Astrocyte (in vitro differentiated cells and primary cell): ENCODE results near the gene S100PBP. TPM values are rescaled to one million over a fixed set of nuclear protein-coding genes. Genes with fewer than 3 reads are reported as not detected.
"Not testable (repeated sequence)": the region's sequence is repeated elsewhere in the genome, so short reads cannot be mapped to it uniquely, and the experiment has no call there.

Source experiments
- DNase-seq: peaks from one replicate; pipeline ENCODE4 v3.0.0-alpha.2; 2010; ENCODE audit warnings: low read depth
- FAIRE-seq: peaks from 2 replicates; lab custom pipeline; 2011; peaks lifted over from hg19 to GRCh38; lab: Jason Lieb, UNC
- H2AFZ ChIP-seq: 2 replicates; pipeline ENCODE4 v1.6.0; 2012; ENCODE audit warnings: low read depth, low read length, inconsistent platforms
- H3K27ac ChIP-seq: 2 replicates; pipeline ENCODE4 v1.5.1; 2011; ENCODE audit warnings: low read depth, low read length, inconsistent platforms
- H3K27me3 ChIP-seq: 2 replicates; pipeline ENCODE4 v1.6.0; 2011; ENCODE audit warnings: low read length, inconsistent platforms; ENCODE audit not compliant: insufficient read depth
- H3K36me3 ChIP-seq: 2 replicates; pipeline ENCODE4 v1.5.1; 2011; ENCODE audit warnings: low read length, inconsistent platforms; ENCODE audit not compliant: insufficient read depth
- H3K4me1 ChIP-seq: 2 replicates; pipeline ENCODE4 v1.5.1; 2011; ENCODE audit warnings: low read length, inconsistent platforms; ENCODE audit not compliant: insufficient read depth
- H3K4me2 ChIP-seq: 2 replicates; pipeline ENCODE4 v1.6.0; 2012; ENCODE audit warnings: low read length, inconsistent platforms
- H3K4me3 ChIP-seq: 2 replicates; pipeline ENCODE4 v1.5.1; 2011; ENCODE audit warnings: low read depth, mild to moderate bottlenecking, low read length, inconsistent platforms; ENCODE audit not compliant: insufficient read depth
- H3K79me2 ChIP-seq: 2 replicates; pipeline ENCODE4 v1.6.0; 2012; ENCODE audit warnings: mild to moderate bottlenecking, low read length, inconsistent platforms; ENCODE audit not compliant: insufficient read depth
- H3K9ac ChIP-seq: 2 replicates; pipeline ENCODE4 v1.6.0; 2012; ENCODE audit warnings: mild to moderate bottlenecking, low read length, inconsistent platforms
- H3K9me3 ChIP-seq: 2 replicates; pipeline ENCODE4 v1.5.1; 2012; ENCODE audit warnings: low read depth, mild to moderate bottlenecking, low read length, inconsistent platforms; ENCODE audit not compliant: insufficient read depth
- H4K20me1 ChIP-seq: 2 replicates; pipeline ENCODE4 v1.6.0; 2012; ENCODE audit warnings: low read length, inconsistent platforms; ENCODE audit not compliant: insufficient read depth
- H3K27ac Mint-ChIP-seq: one replicate; pipeline ENCODE4 v1.8.0; 2021; ENCODE audit warnings: mild to moderate bottlenecking, mixed read lengths; ENCODE audit not compliant: unreplicated experiment
- H3K27me3 Mint-ChIP-seq: one replicate; pipeline ENCODE4 v1.8.0; 2021; ENCODE audit warnings: low read depth, mixed read lengths; ENCODE audit not compliant: unreplicated experiment
- H3K36me3 Mint-ChIP-seq: one replicate; pipeline ENCODE4 v1.8.0; 2021; ENCODE audit warnings: low read depth, mixed read lengths; ENCODE audit not compliant: unreplicated experiment
- H3K4me1 Mint-ChIP-seq: one replicate; pipeline ENCODE4 v1.8.0; 2021; ENCODE audit warnings: low read depth, mixed read lengths; ENCODE audit not compliant: unreplicated experiment
- H3K4me3 Mint-ChIP-seq: one replicate; pipeline ENCODE4 v1.8.0; 2021; ENCODE audit warnings: mild to moderate bottlenecking, moderate library complexity, mixed read lengths; ENCODE audit not compliant: unreplicated experiment
- H3K9me3 Mint-ChIP-seq: one replicate; pipeline ENCODE4 v1.8.0; 2021; ENCODE audit warnings: mild to moderate bottlenecking, mixed read lengths; ENCODE audit not compliant: unreplicated experiment
- CTCF ChIP-seq: IDR thresholded peaks from 2 replicates; pipeline ENCODE4 v1.5.1; 2011; ENCODE audit warnings: low read depth, mild to moderate bottlenecking, inconsistent platforms, low read length, moderate library complexity; ENCODE audit not compliant: insufficient read depth
- EZH2 ChIP-seq: IDR thresholded peaks from 2 replicates; pipeline ENCODE4 v1.6.1; 2012; ENCODE audit warnings: mild to moderate bottlenecking, low read length, inconsistent platforms; ENCODE audit not compliant: insufficient read depth
- total RNA-seq: library from RNA; stranded (reverse); gene quantifications from 2 replicates; pipeline ENCODE4 v1.2.1, GENCODE V29; 2021

S100PBP gene
- total RNA-seq, 1 donor from 2014 or later: 40.3 TPM

GRCh38 chr1:32791881-32792280 is 25.6 kb upstream of the S100PBP start:
- Mint-ChIP-seq H3K4me1 (peaks cover 8% of the 10 kb centered on the region), H3K36me3 (peaks cover 15% of the 10 kb centered on the region), H3K9me3 (no peaks in the 10 kb centered on the region), H3K27ac (no peak overlapping the region), H3K4me3 (no peak overlapping the region), H3K27me3 (no peaks in the 10 kb centered on the region)
- peak; percentile 61 for DNase-seq
- H3K36me3 ChIP-seq: peaks cover 28% of the 10 kb centered on the region
- H2AFZ ChIP-seq: no peak overlapping the region
- no peak for FAIRE-seq
- no peak overlapping the region for H3K9ac ChIP-seq
- no peaks in the 10 kb centered on the region for H4K20me1 ChIP-seq
- H3K27me3 ChIP-seq: no peaks in the 10 kb centered on the region
- TF ChIP-seq EZH2: no peak
- no peak for TF ChIP-seq CTCF
- H3K9me3 ChIP-seq: no peaks in the 10 kb centered on the region
- H3K4me2 ChIP-seq: peak overlapping the region; percentile 13
- peaks cover 5% of the 10 kb centered on the region for H3K79me2 ChIP-seq
- H3K27ac ChIP-seq: peak overlapping the region; percentile 7
- H3K4me1 ChIP-seq: peaks cover 16% of the 10 kb centered on the region
- H3K4me3 ChIP-seq: no peak overlapping the region

- Mint-ChIP-seq H3K4me1 (peaks cover 21% of the 10 kb centered on the region), H3K36me3 (peaks cover 29% of the 10 kb centered on the region)
- not testable (repeated sequence) for H3K27ac Mint-ChIP-seq, H3K4me3 Mint-ChIP-seq, H4K20me1 ChIP-seq, H2AFZ ChIP-seq, H3K4me2 ChIP-seq, H3K27me3 ChIP-seq, H3K9me3 Mint-ChIP-seq, H3K9me3 ChIP-seq, H3K9ac ChIP-seq, H3K4me3 ChIP-seq, H3K27me3 Mint-ChIP-seq, FAIRE-seq
- H3K79me2 ChIP-seq: peaks cover 20% of the 10 kb centered on the region
- peak; percentile 79 for DNase-seq
- peaks cover 13% of the 10 kb centered on the region for H3K36me3 ChIP-seq
- H3K27ac ChIP-seq: peak overlapping the region; percentile 44
- H3K4me1 ChIP-seq: peaks cover 43% of the 10 kb centered on the region
Measured at GRCh38 chr1:32795763-32796162, 21.7 kb upstream of the S100PBP start.

- Mint-ChIP-seq H3K4me3 (no peak overlapping the region), H3K9me3 (no peaks in the 10 kb centered on the region), H3K27me3 (no peaks in the 10 kb centered on the region), H3K36me3 (peaks cover 30% of the 10 kb centered on the region), H3K4me1 (peaks cover 21% of the 10 kb centered on the region), H3K27ac (no peak overlapping the region)
- Histone ChIP-seq H3K9me3 (no peaks in the 10 kb centered on the region), H3K4me3 (no peak overlapping the region), H3K4me2 (peak overlapping the region; percentile 76), H2AFZ (no peak overlapping the region), H3K79me2 (peaks cover 24% of the 10 kb centered on the region), H3K36me3 (peaks cover 8% of the 10 kb centered on the region), H3K27ac (peak overlapping the region; percentile 93), H3K27me3 (no peaks in the 10 kb centered on the region), H3K9ac (peak overlapping the region; percentile 77), H4K20me1 (peaks cover 4% of the 10 kb centered on the region), H3K4me1 (peaks cover 46% of the 10 kb centered on the region)
- DNase-seq: no peak
- no peak for FAIRE-seq
- TF ChIP-seq CTCF: no peak
- no peak for TF ChIP-seq EZH2
Measured at GRCh38 chr1:32797456-32797855, 20.0 kb upstream of the S100PBP start.
